KOPT-K1 (cell line): ENCODE results near the gene SUPT20H.

Source experiments
- H3K27ac ChIP-seq: fragments of 200-600 bp; sonication (generic); 2 replicates; pipeline ENCODE4 v1.5.1; 2016; ENCODE audit warnings: antibody characterized with exemption, mild to moderate bottlenecking, low read depth, low read length; ENCODE audit not compliant: poor library complexity, severe bottlenecking
- H3K36me3 ChIP-seq: fragments of 200-600 bp; sonication (generic); 2 replicates; pipeline ENCODE4 v1.5.1; 2017; ENCODE audit warnings: antibody characterized with exemption, mild to moderate bottlenecking, low read length, moderate library complexity; ENCODE audit not compliant: insufficient read depth
- H3K9me3 ChIP-seq: fragments of 200-600 bp; sonication (generic); 2 replicates; pipeline ENCODE4 v1.5.1; 2017; ENCODE audit warnings: antibody characterized with exemption, low read length, mild to moderate bottlenecking; ENCODE audit not compliant: insufficient read depth, poor library complexity, severe bottlenecking

Gene SUPT20H

DNA sequence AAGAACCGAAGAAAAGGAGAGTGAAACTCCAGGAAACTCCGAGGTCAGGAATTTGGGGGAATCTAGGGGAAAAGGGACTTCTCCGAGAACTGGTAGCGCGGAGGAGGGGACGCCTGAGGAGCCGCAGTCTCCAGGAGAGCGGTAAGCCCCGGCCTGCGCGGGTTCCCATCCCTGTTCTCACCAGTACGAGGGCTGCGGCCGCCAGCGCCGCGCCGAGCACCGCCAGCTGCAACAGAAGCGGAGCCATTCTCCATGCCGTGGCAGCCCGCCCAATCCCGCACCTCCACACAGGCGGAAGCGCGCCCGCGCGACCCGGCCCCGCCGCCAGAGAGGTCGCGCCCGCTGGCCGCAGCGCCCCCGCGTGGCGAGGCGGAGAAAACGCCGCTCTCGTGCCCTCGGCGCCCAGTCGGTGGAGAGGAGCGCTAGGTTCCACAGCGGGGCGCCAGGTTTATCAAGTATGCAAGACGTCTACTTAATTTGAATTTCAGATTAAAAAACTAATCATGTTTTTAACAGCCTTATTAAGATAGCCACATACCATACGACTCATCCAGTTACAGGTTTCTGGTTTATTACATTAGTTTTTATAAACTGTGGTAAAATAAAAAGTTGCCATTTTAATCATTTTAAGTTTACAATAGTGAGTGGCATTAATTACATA is 60.3 kb downstream of the SUPT20H start, which contains the start of gene ALG5:
Gene ALG5, minus strand, starts transcription at position 287 of the 661 bp plus-strand sequence. Its CDS starts 40 bp downstream, at position 247.
- H3K9me3 ChIP-seq, result no peaks in the 10 kb centered on the region
- H3K27ac ChIP-seq, result peak within 1 kb of the TSS; percentile 95
- peaks cover 44% of the 10 kb centered on the region for H3K36me3 ChIP-seq

DNA sequence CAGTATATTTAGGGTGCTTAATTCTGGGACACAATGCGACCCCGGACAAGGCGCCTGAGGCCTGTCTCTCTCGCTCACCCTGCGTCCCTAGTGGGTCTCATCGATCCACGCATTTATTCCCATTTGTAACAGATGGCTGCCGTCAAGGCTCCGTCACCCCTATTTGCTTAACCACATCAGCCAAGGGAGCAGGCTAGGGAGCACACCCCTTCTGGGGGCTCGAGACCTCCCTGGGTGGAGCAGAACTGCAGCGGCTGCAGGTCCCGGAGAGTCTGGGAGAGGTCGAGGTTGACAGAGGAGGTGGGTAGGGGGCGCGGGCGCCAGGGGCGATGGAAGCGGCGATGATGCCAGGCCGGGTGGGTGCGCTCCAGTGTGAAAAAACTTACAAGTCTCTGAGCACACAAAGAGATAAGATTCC is 60.9 kb downstream of the SUPT20H start:
- Histone ChIP-seq H3K27ac (peak overlapping the region; percentile 95), H3K9me3 (no peaks in the 10 kb centered on the region), H3K36me3 (peaks cover 44% of the 10 kb centered on the region)

DNA sequence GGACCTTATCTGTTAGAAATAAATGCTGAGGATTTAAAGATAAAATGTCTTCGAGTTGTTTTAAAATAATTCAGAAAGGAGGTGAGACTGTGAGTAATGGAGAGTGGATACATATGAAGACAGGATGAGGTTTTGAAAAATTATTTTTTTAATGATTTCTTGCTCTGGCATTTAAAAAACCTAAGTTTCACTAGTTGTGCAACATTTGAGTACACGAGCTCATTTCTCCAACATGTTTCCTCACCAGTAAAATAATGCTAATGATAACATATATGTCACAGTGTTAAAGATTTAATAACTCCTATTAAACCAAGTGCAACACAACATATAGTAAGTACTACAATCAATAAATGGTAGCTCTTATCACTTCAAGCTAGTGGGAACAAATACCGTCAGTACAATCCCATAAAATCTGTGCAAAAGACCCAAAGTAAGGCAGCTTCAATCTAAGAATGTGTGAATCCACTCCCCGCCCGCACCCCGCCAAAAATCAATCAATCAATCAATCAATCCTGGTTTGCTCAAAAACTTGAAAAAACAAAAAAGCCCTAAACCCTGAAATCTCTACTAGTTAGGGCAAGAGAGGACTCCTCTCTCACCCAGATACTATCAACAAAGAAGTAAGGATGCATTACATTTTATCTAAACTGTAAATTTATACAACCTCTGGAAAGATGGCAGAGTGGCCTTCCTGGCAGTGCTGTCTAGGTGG is 61.6 kb downstream of the SUPT20H start:
- Histone ChIP-seq H3K9me3 (no peaks in the 10 kb centered on the region), H3K36me3 (peaks cover 44% of the 10 kb centered on the region), H3K27ac (peak overlapping the region; percentile 95)

DNA sequence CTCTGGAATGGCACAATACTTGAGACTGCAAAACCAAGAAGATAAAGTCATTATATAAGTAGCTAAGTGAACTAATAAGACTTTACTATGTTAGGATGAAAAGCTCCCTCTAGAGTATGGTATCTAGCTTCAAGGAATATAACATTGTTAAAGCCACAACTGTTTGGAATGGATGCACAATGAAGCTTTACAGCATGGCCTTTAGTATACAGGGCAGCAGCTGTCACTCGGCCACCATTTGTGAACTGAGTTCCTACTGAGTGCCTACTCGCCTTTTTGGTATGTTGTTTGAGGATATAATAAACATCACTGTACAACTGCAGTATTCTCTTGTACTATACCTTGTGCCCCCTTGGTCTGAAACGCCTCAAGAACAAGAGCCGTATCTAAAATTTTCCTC is 67.1 kb downstream of the SUPT20H start:
- Histone ChIP-seq H3K27ac (no peak overlapping the region), H3K9me3 (no peaks in the 10 kb centered on the region), H3K36me3 (peaks cover 94% of the 10 kb centered on the region)

DNA sequence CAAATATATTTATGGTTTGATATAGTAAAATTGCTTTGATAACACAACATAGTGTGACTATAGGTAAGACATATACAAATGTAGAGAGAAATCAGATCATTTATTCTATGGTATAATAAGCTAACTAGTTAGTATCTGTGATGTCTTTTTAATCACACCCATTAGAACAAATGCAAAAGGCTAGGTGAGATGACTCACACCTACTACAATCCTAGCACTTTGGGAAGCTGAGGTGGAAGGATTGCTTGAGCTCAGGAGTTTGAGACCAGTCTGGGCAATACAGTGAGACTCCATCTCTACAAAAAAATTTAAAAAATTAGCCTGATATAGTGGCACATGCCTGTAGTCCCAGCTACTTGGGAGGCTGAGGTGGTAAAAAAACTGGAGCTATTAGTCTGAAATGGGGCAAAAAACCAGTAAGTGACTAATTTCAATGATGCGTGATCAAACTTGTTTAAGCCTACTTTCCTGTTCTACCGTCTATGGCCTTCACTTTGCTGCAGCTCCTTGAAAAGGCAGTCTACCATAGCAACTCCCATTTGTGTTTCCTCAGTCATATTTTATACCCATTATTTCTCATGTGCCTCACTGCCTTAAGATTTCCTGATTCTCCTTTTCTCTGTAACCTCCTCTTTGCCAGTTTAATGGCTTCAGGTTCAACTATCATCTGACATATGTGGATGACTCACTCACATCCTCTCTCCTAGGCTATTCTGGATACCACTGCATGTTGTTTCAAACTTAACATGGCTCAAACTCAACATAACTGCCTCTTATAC is 72.8 kb downstream of the SUPT20H start:
- Histone ChIP-seq H3K9me3 (no peaks in the 10 kb centered on the region), H3K36me3 (peaks cover 98% of the 10 kb centered on the region), H3K27ac (no peak overlapping the region)

DNA sequence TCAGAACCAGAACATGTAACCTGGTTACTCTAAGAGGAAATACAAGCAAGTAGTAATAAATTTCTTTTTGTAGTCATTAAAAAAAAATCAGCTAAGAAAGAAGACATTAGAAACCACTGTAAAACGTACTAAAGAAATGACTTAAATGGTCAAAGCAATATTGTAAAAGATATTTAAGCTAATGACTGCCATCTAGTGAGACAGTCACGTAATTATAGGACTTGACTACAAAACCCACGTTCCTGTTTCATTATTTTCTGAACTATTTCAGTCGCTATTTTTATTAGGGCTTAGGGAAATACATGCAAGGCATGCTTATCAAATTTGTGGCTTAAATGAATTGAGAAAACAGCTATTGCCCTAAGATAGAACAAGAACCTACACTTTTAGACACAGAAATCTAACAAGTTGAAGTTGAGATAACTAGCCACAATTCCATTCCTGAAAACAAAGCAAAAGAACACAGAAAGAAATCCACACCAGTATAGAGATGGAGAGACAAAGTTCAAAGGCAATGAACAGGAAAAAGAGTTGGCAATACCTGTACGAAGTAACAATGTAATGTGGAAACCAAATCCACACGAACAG is 78.2 kb downstream of the SUPT20H start:
- H3K9me3 ChIP-seq, result peaks cover 2% of the 10 kb centered on the region
- peaks cover 95% of the 10 kb centered on the region for H3K36me3 ChIP-seq
- no peak overlapping the region for H3K27ac ChIP-seq

DNA sequence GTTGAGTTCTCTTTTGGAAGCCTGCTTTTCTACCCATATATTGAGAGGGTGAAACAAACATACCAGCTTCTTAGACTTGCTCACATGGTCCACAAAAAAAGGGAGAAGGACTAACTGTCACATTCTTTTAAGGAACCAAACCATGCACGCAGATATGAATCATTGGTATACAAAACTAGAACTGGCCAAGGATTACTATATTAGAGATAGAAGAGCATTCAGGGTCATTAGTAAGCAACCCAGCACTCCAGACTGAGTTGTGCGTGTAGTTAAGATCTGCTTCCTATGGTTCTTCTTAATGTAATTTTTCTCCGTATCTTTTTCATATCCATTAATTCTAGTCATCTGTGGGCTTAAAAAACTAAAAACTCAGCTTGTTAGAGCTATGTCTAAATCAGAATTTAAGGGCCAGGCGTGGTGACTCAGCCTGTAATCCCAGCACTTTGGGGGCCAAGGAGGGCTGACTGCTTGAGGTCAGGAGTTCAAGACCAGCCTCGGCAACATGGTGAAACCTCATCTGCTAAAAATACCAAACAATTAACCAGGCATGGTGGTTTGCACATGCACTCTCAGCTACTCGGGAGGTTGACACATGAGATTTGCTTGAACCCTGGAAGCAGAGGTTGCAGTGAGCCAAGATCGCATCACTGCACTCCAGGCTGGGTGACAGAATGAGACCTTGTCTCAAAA is 80.0 kb downstream of the SUPT20H start:
- peaks cover 95% of the 10 kb centered on the region for H3K36me3 ChIP-seq
- no peak overlapping the region for H3K27ac ChIP-seq

DNA sequence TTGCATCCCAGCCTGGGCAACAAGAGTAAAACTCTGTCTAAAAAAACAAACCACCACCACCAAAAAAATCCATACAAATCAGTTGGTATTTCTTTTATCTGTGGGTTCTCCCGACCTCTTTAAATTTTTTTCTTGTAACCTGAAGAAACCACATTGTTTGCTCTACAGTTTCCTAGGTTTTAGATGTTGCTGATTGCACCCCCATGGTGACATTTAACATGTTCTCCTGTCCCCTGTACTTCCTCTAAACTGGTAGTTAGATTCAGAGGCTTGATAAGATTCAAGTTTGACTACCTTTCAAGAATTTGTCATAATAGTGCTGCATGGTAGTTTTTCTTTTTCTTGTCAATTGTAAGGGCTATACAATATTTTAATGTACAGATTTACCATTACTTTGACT is 84.3 kb downstream of the SUPT20H start:
- H3K36me3 ChIP-seq, result peaks cover 94% of the 10 kb centered on the region

More for the DNA sequence above, 80.0 kb downstream of the SUPT20H start:
- H3K9me3 ChIP-seq, result peaks cover 15% of the 10 kb centered on the region

DNA sequence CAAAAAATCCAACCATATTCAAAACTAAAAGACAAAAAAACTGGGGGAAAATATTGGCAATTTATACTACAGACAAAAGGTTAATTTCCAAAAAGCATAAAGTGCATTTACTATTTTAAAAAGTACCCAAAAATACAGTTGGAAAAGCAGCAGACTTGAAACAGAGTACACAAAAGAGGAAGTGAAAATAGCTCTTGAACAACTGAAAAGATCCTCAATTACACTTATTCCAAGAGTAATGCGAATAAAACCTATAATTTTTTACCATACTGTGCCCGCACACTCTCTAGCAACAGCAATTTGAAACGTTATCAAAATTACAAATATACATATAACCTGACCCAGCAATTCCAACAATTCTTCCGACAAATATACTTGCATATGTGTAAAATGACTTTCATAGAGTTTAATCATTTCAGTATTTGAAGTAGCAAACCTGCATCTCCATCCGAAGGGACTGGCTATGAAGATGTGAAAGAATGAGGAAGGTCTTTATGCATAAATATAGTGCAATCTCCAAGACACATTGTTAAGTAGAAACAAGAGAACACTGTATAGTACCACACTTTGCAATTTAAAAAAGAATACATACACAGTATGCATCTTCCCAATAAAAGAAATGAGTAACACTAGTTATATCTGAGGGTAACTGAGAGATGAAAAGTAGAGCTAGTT is 85.7 kb downstream of the SUPT20H start:
- H3K36me3 ChIP-seq, result peaks cover 92% of the 10 kb centered on the region
- H3K27ac ChIP-seq, result no peak overlapping the region
- H3K9me3 ChIP-seq, result peaks cover 15% of the 10 kb centered on the region

More for the DNA sequence above, 84.3 kb downstream of the SUPT20H start:
- H3K9me3 ChIP-seq, result peaks cover 15% of the 10 kb centered on the region
- H3K27ac ChIP-seq, result no peak overlapping the region

DNA sequence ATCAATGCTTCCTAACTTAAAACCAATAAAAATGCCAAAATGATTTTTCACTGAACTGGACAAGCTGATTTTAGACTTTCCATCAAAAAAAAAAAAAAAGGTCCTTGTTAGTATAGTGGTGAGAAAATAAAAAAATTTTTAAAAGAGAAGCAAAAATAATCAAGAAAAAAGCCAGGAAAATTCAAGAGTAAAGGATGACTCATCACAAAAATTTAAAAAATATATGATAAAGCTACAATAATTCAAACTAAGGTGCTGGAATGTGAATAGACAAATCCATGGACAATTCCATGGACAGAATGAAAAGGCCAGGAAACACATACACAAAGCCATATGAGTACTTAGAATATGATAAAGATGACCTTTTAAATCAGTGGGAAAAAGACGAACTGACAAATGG is 86.5 kb downstream of the SUPT20H start:
- Histone ChIP-seq H3K9me3 (peaks cover 15% of the 10 kb centered on the region), H3K27ac (no peak overlapping the region), H3K36me3 (peaks cover 89% of the 10 kb centered on the region)

DNA sequence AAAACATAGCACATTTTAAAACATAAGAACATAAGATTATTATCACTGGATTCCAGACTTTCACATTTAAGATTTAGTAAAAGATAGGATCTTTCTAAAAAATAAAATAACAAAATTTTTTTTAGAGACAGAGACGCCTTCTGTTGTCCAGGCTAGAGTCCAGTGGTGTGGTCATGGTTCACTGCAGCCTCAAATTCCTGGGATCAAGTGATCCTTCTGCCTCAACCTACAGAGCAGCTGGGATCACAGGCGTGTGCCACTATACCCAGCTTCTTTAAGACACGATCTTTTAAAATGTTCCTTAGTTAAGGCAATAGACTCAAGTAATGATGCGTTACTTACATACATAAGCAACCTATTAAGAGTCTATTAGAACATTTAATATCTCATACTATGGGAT is 93.1 kb downstream of the SUPT20H start:
- Histone ChIP-seq H3K27ac (no peak overlapping the region), H3K36me3 (peaks cover 93% of the 10 kb centered on the region), H3K9me3 (no peaks in the 10 kb centered on the region)

DNA sequence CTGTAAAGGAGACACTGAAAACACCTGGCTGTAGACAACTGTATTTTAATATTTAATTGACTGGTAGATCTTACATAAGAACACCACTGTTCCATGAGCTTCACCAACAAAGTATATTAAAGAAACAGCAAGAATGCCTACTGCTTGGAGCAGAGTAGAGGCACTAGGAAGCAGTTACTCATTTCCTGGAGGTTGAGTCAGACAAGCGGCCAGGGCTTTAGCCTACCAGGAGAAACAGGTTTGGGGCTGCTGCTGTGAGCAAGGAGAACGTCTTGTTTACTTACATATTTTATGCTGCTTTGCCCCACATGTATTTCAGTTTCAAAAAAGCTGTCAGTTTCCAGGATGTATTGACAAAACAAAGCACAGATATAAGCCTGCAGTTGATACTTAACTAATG is 93.7 kb downstream of the SUPT20H start:
- Histone ChIP-seq H3K27ac (no peak overlapping the region), H3K36me3 (peaks cover 93% of the 10 kb centered on the region)

DNA sequence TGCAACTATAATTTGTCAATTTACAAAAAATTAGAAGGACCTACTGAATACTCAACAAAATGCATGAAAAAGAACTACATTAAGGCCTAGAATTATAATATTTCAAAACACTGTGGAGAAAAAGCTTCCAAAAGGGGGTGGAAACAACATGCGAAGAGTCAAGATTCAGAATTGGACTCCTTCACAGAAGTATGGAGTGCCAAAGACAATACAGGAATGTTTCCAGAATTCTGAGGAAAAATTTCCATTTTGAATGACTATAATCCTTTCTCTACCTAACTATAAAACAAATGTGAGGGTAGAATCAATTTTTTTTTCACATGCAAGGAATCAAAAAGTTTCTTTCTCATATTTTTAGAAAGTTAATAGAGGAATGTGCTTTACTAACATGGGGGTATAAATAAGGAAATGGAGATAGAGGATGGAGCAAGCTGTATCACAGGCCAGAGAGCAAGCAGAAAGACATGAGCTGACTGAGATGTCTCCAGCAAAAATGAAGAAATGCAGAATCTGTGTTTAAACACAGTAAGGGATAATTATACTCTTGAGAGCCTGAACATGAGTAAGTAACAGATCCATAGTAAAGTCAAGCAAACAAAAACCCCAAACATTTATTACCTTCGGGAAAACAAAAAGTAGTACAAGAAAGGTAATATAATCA is 99.9 kb downstream of the SUPT20H start:
- H3K27ac ChIP-seq, result no peak overlapping the region
- peaks cover 78% of the 10 kb centered on the region for H3K36me3 ChIP-seq
- H3K9me3 ChIP-seq, result no peaks in the 10 kb centered on the region

More for the DNA sequence above, 93.7 kb downstream of the SUPT20H start:
- no peaks in the 10 kb centered on the region for H3K9me3 ChIP-seq
